Lung (tissue), 12 donors: Measurements from ENCODE around the gene TMEM184B. TPM values are rescaled to one million over a fixed set of nuclear protein-coding genes. Genes with fewer than 3 reads are reported as not detected.

ENCODE experiments used
- ATAC-seq: fragments of 200-7000 bp; cut with Tn5 transposase; one replicate; pipeline ENCODE4 v1.9.1; 2020; ENCODE audit warnings: moderate number of reproducible peaks; ENCODE audit not compliant: insufficient read depth, low FRiP score
- DNase-seq, 3 donors: peaks; one replicate each; pipeline ENCODE4 v3.0.0-alpha.2; 2013 to 2017
- H3K27ac ChIP-seq, 2 donors: one replicate each; pipeline ENCODE4 v1.5.1; 2013; ENCODE audit warnings: mild to moderate bottlenecking in 2 of 2, moderate library complexity in 2 of 2, control low read depth in 1 of 2, inconsistent platforms in 1 of 2, low read depth in 1 of 2, low read length in 1 of 2
- H3K27me3 ChIP-seq, 3 donors: one replicate each; pipeline ENCODE4 v1.5.1; 2013; ENCODE audit warnings: low read length in 2 of 3; ENCODE audit not compliant: control insufficient read depth in 3 of 3, insufficient read depth in 3 of 3
- H3K36me3 ChIP-seq, 4 donors: one replicate each; pipeline ENCODE4 v1.5.1; 2013; ENCODE audit warnings: low read length in 4 of 4, mild to moderate bottlenecking in 1 of 4, moderate library complexity in 1 of 4; ENCODE audit not compliant: control insufficient read depth in 4 of 4, insufficient read depth in 4 of 4
- H3K4me1 ChIP-seq, 5 donors: one replicate each; pipeline ENCODE4 v1.5.1; 2013; ENCODE audit warnings: low read length in 5 of 5, mild to moderate bottlenecking in 2 of 5, moderate library complexity in 1 of 5; ENCODE audit not compliant: control insufficient read depth in 5 of 5, insufficient read depth in 5 of 5
- H3K4me3 ChIP-seq: one replicate; pipeline ENCODE4 v1.5.1; 2013; ENCODE audit warnings: mild to moderate bottlenecking, control low read depth, moderate library complexity
- H3K9ac ChIP-seq, 2 donors: one replicate each; pipeline ENCODE4 v1.5.1; 2013; ENCODE audit warnings: low read length in 2 of 2, control low read depth in 1 of 2; ENCODE audit not compliant: insufficient read depth in 1 of 2
- H3K9me3 ChIP-seq, 4 donors: one replicate each; pipeline ENCODE4 v1.5.1; 2013; ENCODE audit warnings: low read length in 3 of 4, mild to moderate bottlenecking in 1 of 4, moderate library complexity in 1 of 4; ENCODE audit not compliant: control insufficient read depth in 4 of 4, insufficient read depth in 3 of 4
- CTCF ChIP-seq: IDR thresholded peaks from 2 replicates; pipeline ENCODE4 v1.5.1; 2012; ENCODE audit warnings: mild to moderate bottlenecking; ENCODE audit errors: control extremely low read depth, extremely low read depth
- WGBS, 2 donors: extraction: QIAGEN DNeasy Blood & Tissue Kit; methylation state at CpG; one replicate each; pipeline ENCODE4 v1.1.7; 2013; 5-methylcytosine and 5-hydroxymethylcytosine counted together
- polyA plus RNA-seq, 2 donors: library from polyadenylated mRNA; stranded (reverse); fragments of 200-250 nt; gene quantifications; one replicate each; pipeline ENCODE4 v1.2.1, GENCODE V29; 2013
- total RNA-seq, 2 donors: library from RNA; depleted of rRNA in 1 of 2; stranded (reverse); fragments of >200 nt in 1 of 2; gene quantifications; one replicate each; pipeline ENCODE4 v1.2.1, GENCODE V29; 2014 to 2021
- donor health status: control.
- donor health status: control.
- donor health status: Bipolar disorder and iron deficiency.
- donor health status: healthy.
- donor health status: DM: yes; HTN: yes; CAD: no.

The TMEM184B gene
- total and polyA plus RNA-seq, 4 donors: 26.3 to 82.4 (median 39.9) TPM

GRCh38 chr22:38191731-38192474 is 80.9 kb downstream of the TMEM184B start:
- H3K27me3 ChIP-seq: no peaks in the 10 kb centered on the region

GRCh38 chr22:38191055-38191454 is 81.8 kb downstream of the TMEM184B start:
- Histone ChIP-seq H3K4me1 (peaks cover 0 to 7% (median 0%) of the 10 kb centered on the region in 5 donors), H3K27ac (no peak overlapping the region), H3K36me3 (no peaks in the 10 kb centered on the region), H3K27me3 (no peaks in the 10 kb centered on the region), H3K9me3 (no peaks in the 10 kb centered on the region), H3K4me3 (no peak overlapping the region), H3K9ac (no peak overlapping the region)
- no peak for TF ChIP-seq CTCF
- no peak for ATAC-seq
- WGBS, 2 donors: 93 to 96% methylated on average over 14 of the region's 14 CpGs
- DNase-seq: no peak

More at GRCh38 chr22:38191731-38192474, 80.9 kb downstream of the TMEM184B start:
- Histone ChIP-seq H3K27ac (no peak overlapping the region), H3K36me3 (no peaks in the 10 kb centered on the region), H3K4me3 (no peak overlapping the region), H3K4me1 (peaks cover 0 to 5% (median 0%) of the 10 kb centered on the region in 5 donors), H3K9me3 (no peaks in the 10 kb centered on the region), H3K9ac (no peak overlapping the region)
- ATAC-seq (no peak), DNase-seq (no peak)
- TF ChIP-seq CTCF: no peak
- 81 to 93% methylated on average over 10 of the region's 10 CpGs for WGBS, 2 donors

GRCh38 chr22:38190581-38190980 is 82.2 kb downstream of the TMEM184B start:
- Histone ChIP-seq H3K27me3 (no peaks in the 10 kb centered on the region), H3K9me3 (no peaks in the 10 kb centered on the region), H3K27ac (no peak overlapping the region), H3K4me1 (peaks cover 0 to 7% (median 0%) of the 10 kb centered on the region in 5 donors), H3K36me3 (no peaks in the 10 kb centered on the region), H3K4me3 (no peak overlapping the region), H3K9ac (no peak overlapping the region)
- TF ChIP-seq CTCF: no peak
- no peak for ATAC-seq
- 78 to 81% methylated on average over 6 of the region's 6 CpGs for WGBS, 2 donors
- DNase-seq: no peak
